RWPE2 (cell line): ENCODE measurements around the gene SLC17A3.

Source experiments
- ATAC-seq: fragments of 200-7000 bp; cut with Tn5 transposase; 3 replicates; pipeline ENCODE4 v1.9.1; 2021; ENCODE audit warnings: low read depth
- DNase-seq: peaks from one replicate; pipeline ENCODE4 v3.0.0-alpha.2; 2020; ENCODE audit warnings: low spot score
- H3K27ac ChIP-seq: fragments of 450-650 bp; 2 replicates; pipeline ENCODE4 v1.5.1; 2017; ENCODE audit warnings: mild to moderate bottlenecking; ENCODE audit not compliant: poor library complexity, severe bottlenecking
- H3K27me3 ChIP-seq: fragments of 250-450 bp; sonication (Bioruptor Pico); 2 replicates; pipeline ENCODE4 v1.5.1; 2021; ENCODE audit warnings: mild to moderate bottlenecking, moderate library complexity; ENCODE audit not compliant: insufficient read depth, poor library complexity, severe bottlenecking
- H3K36me3 ChIP-seq: fragments of 250-450 bp; sonication (Bioruptor Pico); 2 replicates; pipeline ENCODE4 v1.5.1; 2020; ENCODE audit warnings: low read depth, mild to moderate bottlenecking, moderate library complexity
- H3K4me1 ChIP-seq: fragments of 250-450 bp; sonication (Bioruptor Pico); 2 replicates; pipeline ENCODE4 v1.5.1; 2021; ENCODE audit warnings: mild to moderate bottlenecking, moderate library complexity; ENCODE audit not compliant: insufficient read depth, poor library complexity, severe bottlenecking
- H3K4me3 ChIP-seq: fragments of 250-450 bp; sonication (Bioruptor Pico); 2 replicates; pipeline ENCODE4 v1.5.1; 2021; ENCODE audit warnings: mild to moderate bottlenecking, moderate library complexity; ENCODE audit not compliant: severe bottlenecking
- H3K9me3 ChIP-seq: fragments of 250-450 bp; sonication (Bioruptor Pico); 2 replicates; pipeline ENCODE4 v1.5.1; 2021; ENCODE audit warnings: mild to moderate bottlenecking, moderate library complexity; ENCODE audit not compliant: severe bottlenecking
- TF ChIP-seq, protein P1 (sequence below): fragments of 450-650 bp; IDR thresholded peaks from one replicate; pipeline ENCODE4 v1.5.1; 2017; ENCODE audit warnings: mild to moderate bottlenecking, moderate library complexity; ENCODE audit not compliant: poor library complexity, severe bottlenecking

SLC17A3 gene, protein sequence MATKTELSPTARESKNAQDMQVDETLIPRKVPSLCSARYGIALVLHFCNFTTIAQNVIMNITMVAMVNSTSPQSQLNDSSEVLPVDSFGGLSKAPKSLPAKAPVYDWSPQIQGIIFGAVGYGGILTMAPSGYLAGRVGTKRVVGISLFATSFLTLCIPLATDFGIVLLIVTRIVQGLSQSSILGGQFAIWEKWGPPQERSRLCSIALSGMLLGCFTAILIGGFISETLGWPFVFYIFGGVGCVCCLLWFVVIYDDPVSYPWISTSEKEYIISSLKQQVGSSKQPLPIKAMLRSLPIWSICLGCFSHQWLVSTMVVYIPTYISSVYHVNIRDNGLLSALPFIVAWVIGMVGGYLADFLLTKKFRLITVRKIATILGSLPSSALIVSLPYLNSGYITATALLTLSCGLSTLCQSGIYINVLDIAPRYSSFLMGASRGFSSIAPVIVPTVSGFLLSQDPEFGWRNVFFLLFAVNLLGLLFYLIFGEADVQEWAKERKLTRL

DNA sequence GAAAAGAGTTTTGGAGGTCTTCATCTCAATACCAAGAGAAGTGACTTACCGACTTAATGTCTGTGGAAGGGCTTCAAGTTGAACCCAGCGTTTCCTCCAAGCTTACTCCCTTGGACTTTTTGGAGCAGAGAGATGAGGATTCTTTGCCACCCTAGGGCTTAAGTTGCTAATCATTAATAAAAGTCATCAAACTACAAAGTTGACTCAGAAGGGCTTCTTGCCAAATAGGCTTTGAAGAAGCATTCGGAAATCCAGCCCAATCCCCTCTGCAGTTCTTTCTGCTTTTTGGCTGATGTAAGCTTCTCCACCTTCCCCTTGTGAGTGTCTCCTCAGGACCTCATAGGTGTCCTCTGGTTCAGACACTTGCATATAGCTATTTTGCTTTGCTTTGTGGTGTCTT lies at the start of gene SLC17A3:
Gene SLC17A3 (minus strand): TSS at position 126 of the 400 bp plus-strand sequence. CDS start 5,856 bp downstream, outside the sequence.
- Histone ChIP-seq H3K27ac (no peak within 1 kb of the TSS), H3K36me3 (no peaks in the 10 kb centered on the region), H3K27me3 (no peaks in the 10 kb centered on the region), H3K9me3 (no peaks in the 10 kb centered on the region), H3K4me1 (no peaks in the 10 kb centered on the region), H3K4me3 (no peak within 1 kb of the TSS)
- ATAC-seq (no peak), DNase-seq (no peak)
- TF ChIP-seq, protein P1, sequence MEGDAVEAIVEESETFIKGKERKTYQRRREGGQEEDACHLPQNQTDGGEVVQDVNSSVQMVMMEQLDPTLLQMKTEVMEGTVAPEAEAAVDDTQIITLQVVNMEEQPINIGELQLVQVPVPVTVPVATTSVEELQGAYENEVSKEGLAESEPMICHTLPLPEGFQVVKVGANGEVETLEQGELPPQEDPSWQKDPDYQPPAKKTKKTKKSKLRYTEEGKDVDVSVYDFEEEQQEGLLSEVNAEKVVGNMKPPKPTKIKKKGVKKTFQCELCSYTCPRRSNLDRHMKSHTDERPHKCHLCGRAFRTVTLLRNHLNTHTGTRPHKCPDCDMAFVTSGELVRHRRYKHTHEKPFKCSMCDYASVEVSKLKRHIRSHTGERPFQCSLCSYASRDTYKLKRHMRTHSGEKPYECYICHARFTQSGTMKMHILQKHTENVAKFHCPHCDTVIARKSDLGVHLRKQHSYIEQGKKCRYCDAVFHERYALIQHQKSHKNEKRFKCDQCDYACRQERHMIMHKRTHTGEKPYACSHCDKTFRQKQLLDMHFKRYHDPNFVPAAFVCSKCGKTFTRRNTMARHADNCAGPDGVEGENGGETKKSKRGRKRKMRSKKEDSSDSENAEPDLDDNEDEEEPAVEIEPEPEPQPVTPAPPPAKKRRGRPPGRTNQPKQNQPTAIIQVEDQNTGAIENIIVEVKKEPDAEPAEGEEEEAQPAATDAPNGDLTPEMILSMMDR, result no peak

DNA sequence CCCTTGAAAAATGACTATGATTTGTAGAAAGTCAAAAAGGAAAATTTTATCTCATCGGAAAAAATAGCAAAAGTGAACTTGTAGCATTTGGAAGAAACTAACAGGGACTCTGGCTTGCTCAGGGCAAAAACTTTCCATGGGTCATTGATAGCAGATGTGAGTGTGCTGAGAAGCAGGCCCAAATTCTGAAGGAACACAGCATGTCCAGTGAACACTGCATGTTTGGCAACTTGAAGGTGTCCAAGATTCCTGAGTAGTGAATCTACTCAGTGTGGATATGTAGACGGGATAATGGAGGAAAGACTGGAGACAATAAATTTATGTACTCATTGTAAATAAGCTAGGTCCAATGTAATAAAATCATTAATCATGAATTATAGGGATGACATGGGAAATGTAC lies 48.3 kb upstream of the SLC17A3 start:
- ATAC-seq (no peak), DNase-seq (no peak)
- no peaks in the 10 kb centered on the region for H3K4me1 ChIP-seq

DNA sequence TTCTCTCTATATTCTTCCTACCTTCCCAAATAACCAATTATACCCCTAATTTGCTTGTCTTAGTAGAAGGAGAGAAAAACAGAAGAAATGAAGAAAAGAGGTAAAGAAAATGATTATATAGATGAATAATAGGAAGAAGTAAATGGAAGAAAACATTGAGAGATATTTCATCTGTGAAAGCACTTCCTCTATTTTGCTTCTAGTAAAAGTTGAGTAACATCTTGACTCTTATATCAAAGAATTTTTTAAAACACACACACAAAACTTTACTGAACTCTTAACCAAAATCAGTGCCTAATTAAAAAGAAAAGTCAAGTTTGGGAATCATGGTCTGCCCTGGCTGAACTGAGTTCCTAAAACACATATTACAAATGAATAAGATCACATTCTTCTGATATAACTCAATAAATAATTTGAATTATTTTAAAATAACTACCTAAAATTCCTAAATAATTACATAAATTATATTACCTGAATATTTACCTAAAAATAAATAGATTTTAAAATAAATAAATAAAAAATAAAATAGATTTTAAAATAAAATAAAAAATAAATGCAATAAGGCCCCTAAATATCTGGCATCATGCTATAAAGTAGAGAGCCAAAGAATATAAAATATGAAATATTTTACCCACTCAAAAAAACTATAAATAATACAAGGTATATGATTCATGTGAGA lies 47.6 kb upstream of the SLC17A3 start:
- no peak for ATAC-seq
- TF ChIP-seq, protein P1, result no peak
- Histone ChIP-seq H3K9me3 (no peaks in the 10 kb centered on the region), H3K27ac (no peak overlapping the region), H3K4me3 (no peak overlapping the region), H3K27me3 (no peaks in the 10 kb centered on the region), H3K36me3 (no peaks in the 10 kb centered on the region), H3K4me1 (no peaks in the 10 kb centered on the region)
- DNase-seq, result no peak

More for the DNA sequence above, 48.3 kb upstream of the SLC17A3 start:
- H3K9me3 ChIP-seq, result no peaks in the 10 kb centered on the region
- TF ChIP-seq, protein P1, result no peak
- no peaks in the 10 kb centered on the region for H3K27me3 ChIP-seq
- H3K27ac ChIP-seq, result no peak overlapping the region
- H3K36me3 ChIP-seq, result no peaks in the 10 kb centered on the region
- no peak overlapping the region for H3K4me3 ChIP-seq

DNA sequence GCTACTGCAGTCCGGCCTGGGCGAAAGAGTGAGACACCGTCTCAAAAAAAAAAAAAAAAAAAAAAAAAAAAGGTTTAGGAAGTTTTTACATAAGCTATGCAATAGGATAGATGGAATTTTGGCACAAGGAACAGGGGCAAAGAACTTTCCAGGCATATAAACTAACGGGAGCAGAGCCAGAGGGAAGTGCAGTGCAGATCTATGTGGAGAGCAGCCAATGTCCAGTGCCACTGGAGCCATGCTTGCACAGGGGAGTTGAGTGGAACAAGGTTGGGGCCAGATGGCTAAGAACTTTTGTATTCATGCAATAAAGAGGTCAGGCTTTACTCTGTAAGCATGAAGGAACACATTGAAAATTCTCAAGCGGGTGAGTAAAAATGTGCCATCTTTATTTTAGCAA lies 45.6 kb upstream of the SLC17A3 start:
- ATAC-seq, result no peak

More for the DNA sequence above, 45.6 kb upstream of the SLC17A3 start:
- TF ChIP-seq, protein P1, result no peak
- Histone ChIP-seq H3K9me3 (no peaks in the 10 kb centered on the region), H3K36me3 (no peaks in the 10 kb centered on the region), H3K27ac (no peak overlapping the region), H3K27me3 (no peaks in the 10 kb centered on the region), H3K4me3 (no peak overlapping the region), H3K4me1 (no peaks in the 10 kb centered on the region)
- DNase-seq, result no peak
